HG03095 (cell line): ENCODE results near the gene BACE2.

Experiments used
- ATAC-seq: cut with Tn5 transposase; IDR thresholded peaks from one replicate; pipeline ENCODE4 v1.9.1; 2021; ENCODE audit warnings: moderate library complexity; ENCODE audit not compliant: unreplicated experiment

BACE2 gene

DNA sequence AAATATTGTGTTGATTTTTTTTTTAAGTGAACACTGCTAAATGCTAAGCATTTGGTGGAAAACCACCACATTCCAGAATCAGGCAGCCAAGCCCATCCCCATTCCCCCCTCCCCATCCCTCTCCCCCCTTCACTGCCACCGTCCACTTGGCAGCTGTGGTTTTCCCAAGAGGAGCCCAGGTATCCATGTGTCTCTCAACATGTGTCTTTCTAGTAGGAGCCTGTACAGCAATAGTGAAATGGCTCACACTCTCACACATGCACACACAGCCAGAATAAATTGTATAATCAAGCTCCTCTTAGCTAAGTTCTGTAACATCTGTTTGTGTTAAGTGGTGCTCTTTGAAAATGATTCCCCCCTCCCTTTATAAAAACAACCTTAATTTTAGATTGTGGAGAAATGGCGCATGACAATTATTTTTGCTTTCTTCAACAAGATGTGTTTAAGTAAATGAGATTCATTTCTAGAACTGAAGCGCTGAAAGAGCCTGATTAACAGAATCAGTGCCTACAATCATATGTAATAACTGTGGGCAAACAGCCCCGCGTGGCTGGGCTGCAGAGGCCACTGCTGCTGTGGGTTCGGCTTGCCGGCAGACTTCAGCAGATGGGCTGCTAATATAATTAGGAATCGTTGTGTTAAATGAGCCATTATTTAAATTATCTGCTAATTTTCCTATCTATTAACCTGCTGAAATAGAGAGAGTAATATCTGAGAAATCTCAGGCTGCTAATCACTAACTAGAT, 43.3 kb downstream of the BACE2 start:
- ATAC-seq = no peak

DNA sequence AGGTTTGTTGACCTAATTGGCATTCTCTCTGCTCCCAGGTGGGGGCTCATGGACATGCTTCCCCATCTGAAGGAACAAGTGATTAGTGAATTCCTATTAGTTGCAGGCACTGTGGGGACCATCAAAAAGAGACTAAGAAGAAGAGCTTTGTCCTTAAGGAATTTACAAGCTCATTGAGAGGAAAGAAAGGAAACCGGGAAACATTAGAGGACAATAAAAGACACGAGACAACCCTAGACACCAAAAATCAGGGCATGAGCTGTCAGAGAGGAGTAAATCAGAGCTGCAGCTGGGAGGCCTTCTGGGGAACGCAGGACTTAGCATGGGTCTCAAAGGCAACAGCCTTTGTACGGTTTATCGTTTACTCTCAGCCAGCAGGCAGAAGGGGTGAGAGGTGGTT, 45.1 kb downstream of the BACE2 start:
- ATAC-seq = no peak

GRCh38 chr21:41215856-41216408, 48.0 kb downstream of the BACE2 start:
- ATAC-seq = no peak

DNA sequence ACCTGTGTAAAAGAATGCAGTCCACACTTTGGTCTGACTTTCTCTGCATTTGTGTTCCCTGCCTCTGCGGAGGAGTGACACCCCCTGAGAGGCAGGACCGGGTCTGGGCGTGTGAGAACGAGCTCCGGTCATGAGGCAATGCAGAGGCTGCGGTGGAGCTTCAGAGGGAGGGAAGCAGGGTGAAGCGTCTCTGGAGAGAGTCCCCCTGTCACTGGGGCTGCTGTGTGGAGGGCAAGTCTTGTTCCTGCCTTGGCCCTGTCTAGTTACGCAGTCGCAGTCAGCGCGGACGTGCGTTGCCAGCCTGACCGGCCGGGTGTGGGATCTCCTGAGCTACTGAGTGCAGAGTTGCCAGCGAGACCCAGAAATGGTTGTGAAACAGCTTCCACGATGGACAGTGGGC, 48.5 kb downstream of the BACE2 start:
- ATAC-seq = no peak

DNA sequence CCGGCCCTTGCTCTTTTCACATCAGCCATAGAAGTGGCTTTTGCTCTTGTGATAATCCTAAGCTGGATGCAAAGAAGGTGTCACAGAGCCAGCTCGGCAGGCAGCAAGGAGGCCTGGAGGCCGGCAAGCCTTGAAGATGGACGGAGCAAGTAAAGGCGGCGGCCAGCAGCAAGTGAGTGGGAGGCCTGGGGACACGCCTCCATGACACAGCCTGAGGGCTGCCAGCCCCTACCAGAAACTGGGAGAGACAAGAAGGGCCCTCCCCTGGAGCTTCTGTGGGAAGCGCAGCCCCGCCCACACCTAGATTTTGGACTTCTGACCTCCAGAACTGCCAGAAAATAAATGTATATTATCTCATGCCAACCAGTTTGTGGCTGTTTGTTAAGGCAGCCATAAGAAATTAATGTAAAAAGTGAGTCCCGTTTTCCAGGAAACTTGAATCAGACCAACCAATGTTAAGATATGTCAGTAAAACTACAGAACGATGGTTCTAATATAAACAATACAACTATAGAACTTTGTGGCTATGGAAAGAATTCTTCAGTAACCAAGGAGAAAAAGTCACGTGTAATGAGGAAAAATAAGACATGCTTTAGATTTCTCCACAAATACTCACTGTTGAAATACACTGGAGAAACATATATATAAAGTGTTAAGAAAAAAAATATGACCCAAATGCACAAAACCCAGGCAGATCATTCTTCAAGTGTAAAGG, 49.9 kb downstream of the BACE2 start:
- ATAC-seq = no peak

GRCh38 chr21:41219498-41220207, 51.7 kb downstream of the BACE2 start:
- ATAC-seq = no peak

DNA sequence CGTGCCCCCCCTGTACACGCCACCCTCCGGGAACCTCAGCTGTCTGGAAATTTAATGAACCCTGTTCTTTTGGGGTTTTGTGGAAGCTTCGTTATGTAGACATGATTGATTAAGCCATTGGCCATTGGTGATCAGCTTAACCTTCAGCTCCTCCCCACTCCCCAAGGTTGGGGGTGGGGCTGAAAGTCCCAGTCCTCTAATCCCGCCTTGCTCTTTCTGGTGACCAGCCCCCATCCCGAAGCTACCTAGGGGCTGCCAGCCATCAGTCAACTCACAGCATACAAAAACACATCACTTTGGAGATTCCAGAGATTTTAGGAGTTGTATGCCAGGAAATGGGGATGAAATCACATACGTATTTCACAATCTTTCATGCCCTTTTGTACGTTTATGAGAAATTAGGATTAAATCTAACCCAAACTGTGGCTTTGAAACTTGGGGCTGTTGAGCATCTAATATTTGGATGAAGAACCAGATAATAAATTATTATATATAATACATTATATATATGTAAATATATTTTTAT, 52.3 kb downstream of the BACE2 start:
- ATAC-seq = no peak

DNA sequence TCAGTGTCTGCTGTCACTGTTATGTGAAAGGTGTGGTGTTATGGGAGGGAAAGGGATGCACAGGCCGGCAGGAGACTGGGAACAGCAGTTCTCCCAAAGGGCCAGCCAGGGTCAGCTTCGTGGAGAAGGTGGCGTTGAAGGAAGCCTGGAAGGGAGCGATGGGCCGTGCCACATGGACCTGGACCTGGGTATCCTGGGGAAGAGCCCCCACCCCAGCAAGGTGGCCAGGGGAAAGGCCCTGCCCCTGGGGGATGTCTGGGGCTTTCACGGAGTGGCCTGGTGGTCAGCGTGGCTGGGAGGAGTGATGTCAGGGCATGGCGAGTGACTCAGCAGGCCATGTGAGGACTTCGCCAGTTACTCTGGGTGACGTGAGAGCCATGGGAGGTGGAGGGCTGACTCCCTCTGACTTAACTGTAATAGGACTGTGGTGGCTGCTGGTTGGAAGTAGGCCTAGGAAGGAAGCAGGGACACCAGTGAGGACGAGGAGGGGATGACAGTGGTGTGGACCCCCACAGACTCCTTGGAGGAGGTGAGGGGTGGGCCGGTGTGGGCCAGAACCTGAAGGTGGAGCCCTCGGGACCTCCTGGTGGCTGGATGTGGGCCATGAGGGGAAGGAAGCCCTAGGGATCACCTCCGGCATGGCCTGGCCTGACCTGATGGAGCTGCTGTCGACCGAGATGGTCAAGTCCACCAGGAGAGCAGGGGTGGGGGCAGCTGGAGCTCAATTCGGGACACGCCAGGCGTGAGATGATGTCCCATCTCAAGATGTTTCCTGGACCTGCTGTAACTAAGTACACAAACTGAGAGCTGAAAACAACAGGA, 54.5 kb downstream of the BACE2 start:
- ATAC-seq = no peak

GRCh38 chr21:41226853-41227252, 58.9 kb downstream of the BACE2 start:
- ATAC-seq = no peak

DNA sequence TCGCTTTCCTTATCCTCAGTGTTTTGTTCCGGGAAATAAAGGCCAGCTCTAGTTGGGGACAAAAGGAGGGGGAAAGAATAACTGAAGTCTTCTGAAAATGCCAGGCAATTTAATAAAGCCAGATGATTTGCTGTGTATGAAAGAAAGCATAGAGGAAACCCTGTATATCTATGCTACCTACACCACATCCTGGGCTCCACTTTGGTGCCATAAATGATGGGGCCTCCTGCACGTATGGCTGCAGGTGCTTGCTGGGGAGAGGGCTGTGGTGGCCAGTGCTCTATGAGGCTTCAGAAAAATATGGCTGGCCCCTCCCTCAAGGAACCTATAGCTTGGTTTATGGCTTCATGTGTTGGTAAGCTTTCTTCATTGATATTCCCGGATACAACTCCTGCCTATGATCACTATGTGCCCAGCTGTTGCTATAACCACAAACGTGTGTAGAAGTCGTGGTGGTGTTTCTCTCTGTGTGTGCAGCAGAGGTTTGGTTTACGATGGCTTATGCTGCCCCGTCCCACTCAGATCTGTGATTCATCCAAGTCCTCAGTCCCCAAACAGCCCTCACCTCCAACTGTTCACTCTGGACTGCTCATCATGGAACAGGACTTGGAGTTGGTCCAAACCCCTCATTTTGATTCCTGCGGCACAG, 59.5 kb downstream of the BACE2 start:
- no peak for ATAC-seq

- ATAC-seq = no peak
Measured at GRCh38 chr21:41228006-41228370, 60.0 kb downstream of the BACE2 start.

DNA sequence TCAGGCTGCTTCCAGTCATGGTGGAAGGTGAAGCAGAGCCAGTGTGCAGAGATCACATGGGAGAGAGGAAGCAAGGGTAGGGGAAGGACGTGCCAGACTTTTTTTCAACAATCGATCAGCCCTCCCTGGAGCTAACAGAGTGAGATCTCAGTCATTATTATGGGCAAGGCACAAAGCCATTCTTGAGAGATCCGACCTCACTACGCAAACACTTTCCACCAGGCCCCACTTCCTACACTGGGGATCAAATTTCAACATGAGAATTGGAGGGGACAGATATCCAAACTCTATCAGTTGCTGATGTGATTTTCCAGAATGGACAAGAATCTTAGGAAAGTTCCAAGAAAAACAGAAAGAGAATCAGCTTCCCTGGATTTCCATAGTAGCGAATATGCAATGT, 60.5 kb downstream of the BACE2 start:
- no peak for ATAC-seq

DNA sequence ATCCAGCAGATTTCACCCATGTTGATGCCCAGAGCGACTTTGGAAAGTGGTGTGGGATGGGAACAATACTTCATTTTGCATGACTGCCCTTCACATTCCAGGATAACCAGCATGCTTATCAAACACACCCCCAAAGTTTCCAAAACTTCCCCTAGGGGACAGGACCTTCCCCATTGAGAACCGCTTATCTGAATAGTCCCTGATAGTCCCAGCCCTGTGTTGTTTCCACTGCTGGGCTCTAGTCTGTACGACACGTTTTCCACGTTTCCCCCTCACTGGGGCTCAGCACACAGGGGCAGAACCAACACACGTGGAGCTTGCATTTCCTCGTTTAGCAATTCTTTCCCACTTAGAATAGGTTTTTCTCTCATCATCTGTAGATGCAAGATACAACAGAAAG, 61.0 kb downstream of the BACE2 start:
- no peak for ATAC-seq

DNA sequence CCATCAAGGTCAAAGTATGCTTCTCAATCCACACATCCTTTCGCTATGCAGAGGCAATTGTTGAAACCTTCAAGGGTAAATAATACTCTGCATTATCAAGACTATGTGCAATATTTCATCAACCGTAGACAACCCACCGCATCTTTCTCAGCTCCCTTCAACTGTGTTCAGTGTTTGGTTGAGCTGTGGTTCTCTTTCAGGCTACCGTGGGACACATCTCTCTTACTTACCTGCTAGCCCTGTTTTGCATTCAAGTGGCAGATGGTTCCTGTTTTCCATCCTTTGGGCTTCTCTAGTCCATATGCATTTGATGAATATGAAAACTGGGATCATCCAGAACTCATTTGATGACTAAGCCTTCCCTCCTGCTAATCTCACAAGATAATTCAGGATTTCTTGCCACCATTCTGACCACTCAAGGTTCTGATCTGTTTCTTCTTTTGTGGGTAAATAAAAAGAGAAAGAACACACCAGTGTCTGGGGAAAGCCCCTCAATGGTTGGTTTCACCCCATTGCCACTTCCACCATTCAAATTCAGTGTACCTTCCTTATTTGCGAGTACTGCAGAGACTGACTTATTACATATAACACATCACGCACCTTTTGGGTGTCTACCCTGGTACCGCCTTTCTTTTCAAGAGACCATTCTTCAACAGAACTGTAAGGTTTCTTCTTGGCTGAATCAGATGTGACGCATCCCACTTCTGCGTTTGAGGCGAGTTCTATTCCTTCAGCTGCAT, 61.7 kb downstream of the BACE2 start:
- ATAC-seq = no peak

DNA sequence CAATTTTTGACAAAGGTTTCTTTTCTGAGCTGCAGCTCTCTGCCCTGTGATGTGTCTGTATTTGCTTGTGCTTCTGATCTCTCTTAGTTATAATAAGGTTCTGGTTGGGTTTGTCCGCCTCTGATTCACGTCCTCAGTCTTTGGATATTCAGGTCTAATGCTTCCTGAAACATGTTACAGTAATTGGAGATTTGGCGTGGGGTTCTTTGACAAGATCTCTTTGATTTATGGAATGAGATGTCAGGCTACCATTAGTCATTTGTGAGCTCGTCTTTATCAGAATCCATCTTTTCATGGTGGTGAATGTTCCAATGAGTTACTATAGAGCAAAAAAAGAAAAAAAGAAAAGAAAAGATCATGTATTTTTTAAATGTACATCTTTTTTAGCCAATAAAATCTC, 62.5 kb downstream of the BACE2 start:
- no peak for ATAC-seq

GRCh38 chr21:41231060-41231459, 63.1 kb downstream of the BACE2 start:
- no peak for ATAC-seq

- ATAC-seq = no peak
Measured at GRCh38 chr21:41232013-41232412, 64.1 kb downstream of the BACE2 start.

- ATAC-seq = no peak
Measured at GRCh38 chr21:41233916-41234315, 66.0 kb downstream of the BACE2 start.

DNA sequence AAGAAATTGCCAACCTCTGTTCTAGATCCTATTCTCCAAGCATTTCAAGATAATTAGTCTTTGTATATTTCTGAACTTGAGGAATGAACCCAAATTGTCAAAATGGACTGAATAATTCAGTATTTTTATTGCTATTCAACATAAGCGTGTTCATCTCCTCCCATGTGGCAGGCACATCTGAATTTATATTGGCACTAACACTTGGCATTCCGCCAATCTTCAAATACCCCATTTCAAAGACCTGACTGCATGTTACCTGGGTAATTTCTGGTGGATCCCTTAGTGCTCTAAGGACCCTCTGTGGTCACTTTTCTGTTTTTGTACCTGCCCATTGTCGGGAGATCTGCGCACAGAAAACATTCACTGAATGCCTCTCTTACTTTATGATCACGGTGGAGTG, 66.6 kb downstream of the BACE2 start:
- no peak for ATAC-seq
